ENCODE measurements around the gene BAG2.

Gene BAG2

GRCh38 chr6:57172136-57173055, at the start of gene BAG2:
Gene BAG2 (plus strand): TSS chr6:57172326. CDS start chr6:57172698, 372 bp downstream.
- H3K4me3 ChIP-seq (ENCODE audit: control insufficient read depth, low read depth, low read length): peak within 1 kb of the TSS; percentile 97
- TF ChIP-seq CTCF (conservative IDR thresholded peaks at IDR 0.05; ENCODE audit: control insufficient read depth, insufficient read depth, low read depth, low read length): no peak
- peak; percentile 89 for DNase-seq (ENCODE audit: low read depth)

GRCh38 chr6:57123111-57123510, 49.0 kb upstream of the BAG2 start:
- H3K4me3 ChIP-seq (ENCODE audit: control insufficient read depth, low read depth, low read length): no peak overlapping the region
- DNase-seq (ENCODE audit: low read depth): peak; percentile 17
- no peak for TF ChIP-seq CTCF (conservative IDR thresholded peaks at IDR 0.05; ENCODE audit: control insufficient read depth, insufficient read depth, low read depth, low read length)

- no peak for DNase-seq (ENCODE audit: low read depth)
- no peak for TF ChIP-seq CTCF (conservative IDR thresholded peaks at IDR 0.05; ENCODE audit: control insufficient read depth, insufficient read depth, low read depth, low read length)
- no peak overlapping the region for H3K4me3 ChIP-seq (ENCODE audit: control insufficient read depth, low read depth, low read length)
Observed at GRCh38 chr6:57127763-57128162, 44.4 kb upstream of the BAG2 start.

- no peak for TF ChIP-seq CTCF (conservative IDR thresholded peaks at IDR 0.05; ENCODE audit: control insufficient read depth, insufficient read depth, low read depth, low read length)
- H3K4me3 ChIP-seq (ENCODE audit: control insufficient read depth, low read depth, low read length): no peak overlapping the region
- no peak for DNase-seq (ENCODE audit: low read depth)
Observed at GRCh38 chr6:57130661-57131177, 41.4 kb upstream of the BAG2 start.

- DNase-seq (ENCODE audit: low read depth): peak; percentile 11
Observed at GRCh38 chr6:57134954-57135353, 37.2 kb upstream of the BAG2 start.

GRCh38 chr6:57135885-57136284, 36.2 kb upstream of the BAG2 start:
- DNase-seq (ENCODE audit: low read depth): peak; percentile 47
- no peak overlapping the region for H3K4me3 ChIP-seq (ENCODE audit: control insufficient read depth, low read depth, low read length)
- no peak for TF ChIP-seq CTCF (conservative IDR thresholded peaks at IDR 0.05; ENCODE audit: control insufficient read depth, insufficient read depth, low read depth, low read length)

More at GRCh38 chr6:57134954-57135353, 37.2 kb upstream of the BAG2 start:
- TF ChIP-seq CTCF (conservative IDR thresholded peaks at IDR 0.05; ENCODE audit: control insufficient read depth, insufficient read depth, low read depth, low read length): no peak
- no peak overlapping the region for H3K4me3 ChIP-seq (ENCODE audit: control insufficient read depth, low read depth, low read length)
